Right renal pelvis (tissue), 4 donors: Measurements from ENCODE around the gene IL2RG. TPM values are rescaled to one million over a fixed set of nuclear protein-coding genes. Genes with fewer than 3 reads are reported as not detected.
A peak's percentile ranks its signal among the peaks of the same experiment; 100 is the strongest.

Source experiments
- DNase-seq, 4 donors: peaks; one replicate each; pipeline ENCODE4 v3.0.0-alpha.2; 2013; ENCODE audit warnings: low read depth in 4 of 4, low spot score in 3 of 4, missing footprints in 1 of 4
- polyA plus RNA-seq, 4 donors: library from polyadenylated mRNA; unstranded; fragments of 120-200 nt; gene quantifications; one replicate each; pipeline ENCODE4 v1.2.1, GENCODE V29; 2013; ENCODE audit not compliant: insufficient read length in 4 of 4

The IL2RG gene
- 1 to 10 TPM in 3 of 4 donors, under 1 TPM in 1; 0.93 to 2.3 (median 1.2) TPM for polyA plus RNA-seq

DNA sequence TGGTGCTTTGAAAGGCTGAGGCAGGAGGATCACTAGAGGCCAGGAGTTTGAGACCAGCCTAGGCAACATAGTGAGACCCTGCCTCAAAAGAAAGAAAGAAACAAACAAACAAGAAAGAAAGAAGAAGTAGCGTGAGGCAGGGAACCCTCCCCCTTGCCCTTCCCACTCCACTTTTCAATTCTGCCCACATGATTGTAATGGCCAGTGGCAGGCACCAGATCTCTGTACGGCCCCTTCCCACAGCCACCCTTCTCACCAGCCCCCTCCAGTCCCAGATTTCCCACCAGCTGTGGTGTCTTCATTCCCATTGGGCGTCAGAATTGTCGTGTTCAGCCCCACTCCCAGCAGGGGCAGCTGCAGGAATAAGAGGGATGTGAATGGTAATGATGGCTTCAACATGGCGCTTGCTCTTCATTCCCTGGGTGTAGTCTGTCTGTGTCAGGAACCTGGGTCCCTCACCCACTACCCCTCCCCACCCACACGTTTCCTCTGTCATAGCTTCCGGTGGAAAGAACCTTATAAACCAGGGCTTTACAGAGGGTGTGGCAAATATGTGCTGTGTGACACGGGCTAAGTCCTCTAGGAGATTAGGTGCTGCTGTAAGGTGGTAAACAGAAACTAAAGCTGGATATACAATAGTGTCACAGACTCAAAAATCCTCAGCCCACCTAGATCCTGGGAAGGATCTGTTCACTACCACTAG lies at the start of gene IL2RG:
Gene IL2RG (minus strand): TSS at position 437 of the 703 bp plus-strand sequence. CDS start 38 bp downstream, at position 399.
- no peak for DNase-seq

- no peak for DNase-seq
These were observed 49.1 kb upstream of the IL2RG start for GRCh38 chrX:71160475-71160874.

- no peak for DNase-seq
These were observed 48.0 kb upstream of the IL2RG start for GRCh38 chrX:71159335-71159734.

- no peak for DNase-seq
These were observed 47.2 kb upstream of the IL2RG start for GRCh38 chrX:71158603-71159002.

DNA sequence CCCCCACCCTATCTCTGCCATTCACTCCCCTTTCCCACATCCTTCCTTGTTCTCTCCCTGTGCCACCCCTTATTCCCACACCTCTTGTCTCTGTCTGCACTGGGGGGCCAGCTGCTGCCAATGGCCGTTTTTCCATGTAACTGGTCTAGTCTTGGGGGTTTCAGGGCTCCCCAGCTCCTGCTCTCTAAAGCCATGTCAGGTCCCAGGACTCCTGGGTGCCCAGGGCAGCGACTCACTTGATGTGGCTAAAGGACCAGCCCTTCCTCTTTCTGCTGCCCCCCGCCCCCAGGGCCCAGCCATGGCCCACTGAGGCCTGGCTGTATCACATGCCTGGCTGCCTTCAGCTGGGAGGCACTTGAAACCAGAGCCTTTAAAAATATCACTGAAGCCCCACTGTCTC lies 43.3 kb upstream of the IL2RG start:
- no peak for DNase-seq

DNA sequence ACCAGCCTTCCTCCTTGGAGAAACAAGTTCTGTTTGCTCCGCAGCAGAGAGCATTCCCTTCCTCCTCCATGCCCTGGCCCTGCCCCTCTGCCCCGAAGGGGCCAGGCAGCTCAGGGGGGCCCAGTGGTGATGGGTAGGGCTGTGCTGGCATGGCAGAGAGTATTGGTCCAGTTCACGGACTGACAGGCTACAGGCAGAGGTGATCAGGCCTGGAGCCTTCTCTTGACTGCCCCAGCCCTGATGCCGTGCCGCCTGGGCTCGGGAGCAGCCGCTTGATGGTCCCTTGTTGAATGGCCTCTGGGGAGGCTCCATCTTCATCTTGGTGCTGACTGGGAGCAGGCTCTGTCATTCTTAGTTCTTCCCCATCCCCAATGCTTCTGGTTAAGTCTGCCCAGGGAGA lies 42.8 kb upstream of the IL2RG start:
- DNase-seq, result no peak

- no peak for DNase-seq
These were observed 40.0 kb upstream of the IL2RG start for GRCh38 chrX:71151366-71151765.

DNA sequence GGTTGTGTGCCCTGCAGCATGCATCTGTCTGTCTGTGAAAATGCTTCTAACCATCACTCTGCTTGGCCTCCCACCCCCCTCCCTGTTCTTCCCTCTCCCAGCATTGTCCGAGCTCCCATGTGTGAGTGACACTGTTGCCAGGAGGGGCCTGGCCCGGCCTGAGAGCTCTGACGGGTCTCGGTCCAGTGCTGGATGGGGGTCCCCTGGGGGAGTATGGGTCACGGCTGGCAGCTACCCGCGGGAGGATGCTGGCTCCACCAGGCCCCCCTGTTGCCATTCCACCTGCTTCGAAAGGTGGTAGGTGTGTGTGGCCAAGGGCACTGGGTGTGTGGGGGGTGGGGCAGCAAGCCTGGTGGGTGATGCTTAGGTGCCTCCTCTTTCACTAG lies 36.9 kb upstream of the IL2RG start:
- DNase-seq, result no peak

DNA sequence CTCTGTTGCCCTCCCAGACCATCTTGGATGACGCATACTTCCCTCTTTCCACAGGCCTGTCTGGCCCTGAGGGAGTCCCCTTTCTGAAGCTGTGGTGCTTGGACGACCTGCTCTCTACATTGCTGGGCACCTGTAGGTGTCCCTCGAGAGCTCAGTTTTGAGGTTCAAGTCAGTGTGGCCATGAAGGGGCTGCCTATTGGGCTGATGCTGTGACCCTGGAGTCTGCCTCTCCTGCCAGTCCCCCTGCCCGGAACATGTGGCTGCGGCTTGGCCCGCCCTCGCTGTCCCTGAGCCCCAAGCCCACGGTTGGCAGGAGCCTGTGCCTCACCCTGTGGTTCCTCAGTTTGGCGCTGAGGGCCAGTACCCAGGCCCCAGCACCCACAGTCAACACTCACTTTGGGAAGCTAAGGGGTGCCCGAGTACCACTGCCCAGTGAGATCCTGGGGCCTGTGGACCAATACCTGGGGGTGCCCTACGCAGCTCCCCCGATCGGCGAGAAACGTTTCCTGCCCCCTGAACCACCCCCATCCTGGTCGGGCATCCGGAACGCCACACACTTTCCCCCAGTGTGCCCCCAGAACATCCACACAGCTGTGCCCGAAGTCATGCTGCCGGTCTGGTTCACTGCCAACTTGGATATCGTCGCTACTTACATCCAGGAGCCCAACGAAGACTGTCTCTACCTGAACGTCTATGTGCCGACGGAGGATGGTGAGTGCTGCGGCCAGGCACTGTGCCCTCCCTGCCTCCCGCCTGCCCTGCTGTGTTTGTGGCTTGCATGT lies 36.3 kb upstream of the IL2RG start:
- DNase-seq, result no peak

DNA sequence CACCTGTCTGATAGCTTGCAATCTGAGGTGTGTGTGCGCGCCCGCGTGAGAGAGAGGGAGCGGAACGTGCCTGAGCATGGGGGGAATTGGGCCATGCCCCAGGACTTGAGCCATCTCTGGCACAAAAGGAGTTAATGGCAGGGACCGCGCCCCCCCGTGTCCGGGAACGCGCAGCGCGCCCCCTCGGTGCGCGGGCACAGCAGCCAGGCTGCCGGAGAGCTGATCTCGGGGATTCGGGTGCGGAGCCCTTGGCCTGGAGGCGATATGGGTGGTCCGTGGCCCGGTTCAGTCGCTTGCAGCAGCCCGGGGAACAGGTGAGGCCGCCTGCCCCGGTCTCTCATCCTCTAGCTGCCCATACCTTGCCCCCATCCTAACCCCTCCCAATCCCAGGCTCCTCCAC lies 33.3 kb upstream of the IL2RG start, which contains the start of gene NLGN3:
Gene NLGN3 (plus strand): TSS at position 191 of the 400 bp plus-strand sequence. CDS start 2,909 bp downstream, outside the sequence.
- no peak for DNase-seq

GRCh38 chrX:71143508-71143907 lies 32.1 kb upstream of the IL2RG start:
- DNase-seq, result no peak

DNA sequence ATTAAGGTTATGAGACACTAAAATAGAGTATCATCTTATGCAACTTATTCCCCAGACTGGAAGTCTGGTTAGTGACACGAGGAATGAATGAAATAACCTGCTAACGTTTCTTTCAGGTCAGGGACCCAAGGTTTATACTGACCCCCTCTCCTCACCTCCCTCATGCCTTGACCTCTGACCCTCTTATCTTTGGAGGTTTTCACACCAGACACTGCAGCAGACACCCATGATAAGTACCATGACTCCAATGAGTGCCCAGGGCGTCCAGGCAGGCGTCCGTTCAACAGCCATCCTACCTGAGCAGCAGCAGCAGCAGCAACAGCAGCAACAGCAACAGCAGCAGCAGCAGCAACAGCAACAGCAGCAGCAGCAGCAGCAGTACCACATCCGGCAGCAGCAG lies 29.1 kb upstream of the IL2RG start:
- no peak for DNase-seq

DNA sequence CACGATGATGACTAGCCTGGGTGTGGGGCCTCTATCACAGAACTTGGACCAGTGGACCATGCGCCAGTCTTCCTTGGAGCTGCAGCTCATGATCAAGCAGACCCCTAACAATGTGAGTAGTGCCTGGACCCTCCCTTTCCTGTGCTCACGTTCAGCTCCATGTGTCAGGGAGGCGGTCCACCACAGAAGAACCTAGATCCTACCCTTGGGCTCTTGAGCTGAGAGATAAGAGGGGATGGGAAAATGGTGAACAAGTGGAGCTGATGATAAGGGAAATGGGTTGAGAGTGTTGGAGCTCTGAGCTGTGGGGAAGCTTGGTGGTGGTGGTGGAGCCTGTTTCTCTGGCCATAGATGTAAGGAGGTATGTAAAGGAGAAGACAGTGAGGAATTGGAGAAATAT lies 20.1 kb upstream of the IL2RG start:
- no peak for DNase-seq

- peak in 1 of 4 donors; percentile 37 for DNase-seq
These were observed 17.8 kb upstream of the IL2RG start for GRCh38 chrX:71128915-71129765.

GRCh38 chrX:71128166-71128833 lies 16.9 kb upstream of the IL2RG start:
- no peak for DNase-seq

GRCh38 chrX:71118985-71119535 lies 7.7 kb upstream of the IL2RG start:
- DNase-seq, result no peak

DNA sequence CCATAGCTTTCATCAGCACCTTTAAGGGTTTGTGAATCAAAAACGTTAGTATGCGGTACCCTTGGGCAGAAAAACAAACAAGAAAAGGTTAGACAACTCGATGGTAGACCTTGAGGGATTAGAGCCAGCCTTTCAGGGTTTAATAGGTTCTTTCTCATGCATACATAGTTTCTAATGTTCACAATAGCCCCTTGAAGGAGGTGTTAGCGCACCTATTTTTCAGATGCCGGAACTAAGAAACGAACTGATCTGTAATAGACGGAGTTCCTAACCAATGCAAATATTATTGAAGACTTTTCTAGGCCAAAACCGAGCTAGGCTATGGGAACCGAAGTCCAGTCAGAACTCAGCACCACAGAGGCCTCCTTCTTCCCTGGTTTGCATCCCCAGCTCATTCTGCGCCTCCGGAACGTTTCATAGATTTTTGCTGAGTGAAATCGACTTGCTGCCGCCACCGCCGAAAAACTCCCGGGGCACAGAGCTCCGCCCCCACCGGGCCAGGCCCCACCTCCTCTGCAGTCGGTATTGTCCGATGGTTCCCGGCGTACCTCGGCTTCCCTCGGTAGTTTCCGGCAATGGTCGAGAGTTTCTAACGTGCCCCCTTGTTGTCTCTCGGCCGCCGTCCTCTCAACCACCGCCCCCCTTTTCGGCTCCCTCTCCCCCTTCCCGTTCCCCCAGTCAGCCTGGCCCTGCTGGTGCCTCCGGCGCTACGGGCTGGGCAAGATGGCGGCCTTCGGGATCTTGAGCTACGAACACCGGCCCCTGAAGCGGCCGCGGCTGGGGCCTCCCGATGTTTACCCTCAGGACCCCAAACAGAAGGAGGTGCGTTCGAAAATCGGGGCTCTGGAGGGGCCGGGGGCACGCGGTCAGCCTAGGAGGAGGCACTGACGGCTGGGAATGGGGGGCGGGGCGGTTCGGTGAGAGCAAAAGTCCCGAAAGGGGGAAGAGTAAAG lies 6.9 kb upstream of the IL2RG start, which contains the start of gene MED12:
Gene MED12 (plus strand): TSS at position 565 of the 953 bp plus-strand sequence. CDS start 159 bp downstream, at position 724.
- peak; percentile 60 to 75 (median 68) for DNase-seq

DNA sequence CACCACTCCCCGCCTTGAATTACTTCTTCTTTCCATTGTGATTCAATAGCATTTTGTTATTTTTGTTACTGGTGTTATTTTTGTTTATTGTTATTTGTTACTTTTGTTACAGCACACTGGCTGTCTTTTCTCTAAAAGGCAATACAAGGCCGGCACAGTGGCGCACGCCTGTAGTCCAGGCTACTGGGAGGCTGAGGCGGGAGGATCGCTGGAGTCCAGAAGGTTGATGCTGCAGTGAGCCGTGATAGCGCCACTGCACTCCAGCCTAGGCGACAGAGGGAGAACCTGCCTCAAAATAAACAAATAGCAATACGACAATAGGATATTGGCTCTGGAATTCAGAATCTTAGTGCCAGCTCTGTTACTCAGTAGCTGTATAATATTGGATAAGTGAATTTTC lies 6.0 kb upstream of the IL2RG start:
- DNase-seq, result no peak

DNA sequence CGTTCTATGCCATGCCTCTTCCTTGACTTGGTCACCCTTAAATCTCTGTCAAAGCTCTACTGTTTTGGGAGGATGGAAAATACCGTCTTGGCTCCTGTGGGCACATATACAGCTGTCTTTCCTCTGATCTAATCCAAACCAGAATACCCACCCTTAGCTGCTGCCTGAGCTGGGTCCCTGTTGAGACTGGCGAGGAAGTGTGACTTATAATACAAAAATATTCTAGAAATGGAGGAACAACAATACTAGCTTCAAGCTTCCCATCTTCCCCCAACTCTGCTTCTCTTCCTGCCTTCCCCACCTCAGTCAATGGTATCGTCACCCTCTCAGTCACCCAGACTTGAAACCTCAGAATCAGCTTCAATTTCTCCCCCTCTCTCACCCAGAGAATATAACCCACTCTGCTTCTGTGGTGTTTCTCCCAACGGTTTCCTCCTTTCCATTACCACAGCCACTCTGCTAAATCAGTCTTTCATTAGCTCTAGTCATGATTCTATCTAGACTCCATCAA lies 599 bp upstream of the IL2RG start:
- DNase-seq, result no peak
